ENCODE measurements around the gene SPATA32.

Gene SPATA32

DNA sequence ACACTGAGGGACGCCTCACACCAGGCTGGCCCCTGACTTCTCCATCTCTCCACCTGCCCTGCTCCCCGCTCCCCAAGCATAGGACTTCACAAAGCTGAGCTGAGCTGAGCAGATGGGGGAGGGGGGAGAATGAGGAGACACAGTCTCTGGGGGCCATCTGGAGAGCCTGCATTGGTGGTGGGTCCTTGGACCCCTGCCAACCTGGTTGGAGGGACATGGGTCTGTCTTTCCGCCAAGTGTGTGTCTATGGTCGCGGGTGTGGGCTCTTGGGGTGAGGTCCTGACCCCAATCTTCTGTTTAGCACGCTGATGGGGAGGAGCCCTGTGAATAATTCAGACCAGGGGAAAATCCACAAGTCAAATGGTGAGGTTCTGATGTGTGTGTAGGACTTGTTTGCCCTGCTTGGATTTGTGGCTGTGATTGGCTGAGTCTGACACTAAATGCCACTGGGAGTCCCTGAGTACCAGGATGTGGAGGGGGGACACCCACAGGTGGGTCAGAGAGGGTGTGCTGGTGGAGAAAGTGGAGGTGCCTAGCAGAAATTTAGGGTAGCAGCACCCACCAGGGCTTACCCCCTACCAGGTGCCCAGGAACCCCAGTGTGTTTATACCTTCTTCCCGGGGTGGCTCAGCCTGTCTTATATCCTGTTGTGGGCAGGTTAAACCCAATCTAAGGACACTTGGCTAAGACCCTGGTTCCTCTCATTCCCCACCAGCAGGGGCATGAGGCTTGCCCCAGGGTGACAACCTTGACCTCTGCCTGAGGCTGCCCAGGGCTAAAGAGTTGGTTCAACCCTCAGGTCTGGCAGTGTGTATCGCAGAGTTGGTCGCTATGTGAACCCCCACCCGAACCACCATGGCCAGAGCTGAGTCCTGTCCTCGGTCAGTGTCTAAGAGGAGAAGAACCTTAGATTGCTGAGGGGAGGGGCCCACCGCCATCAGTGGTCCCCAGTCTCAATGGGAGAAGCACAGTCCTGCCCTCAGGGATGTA is 38.1 kb downstream of the SPATA32 start:
- Mint-ChIP-seq H3K4me3 (peak overlapping the region in 2 of 3 experiments; percentile 61 to 67), H3K4me1 (peaks cover 27% of the 10 kb centered on the region), H3K9me3 (no peaks in the 10 kb centered on the region), H3K36me3 (ENCODE audit: low read depth) (no peaks in the 10 kb centered on the region), H3K27ac (peak overlapping the region in 1 of 3 experiments; percentile 69), H3K27me3 (ENCODE audit: low read depth) (peaks cover 80% of the 10 kb centered on the region)
- TF ChIP-seq, protein P1, sequence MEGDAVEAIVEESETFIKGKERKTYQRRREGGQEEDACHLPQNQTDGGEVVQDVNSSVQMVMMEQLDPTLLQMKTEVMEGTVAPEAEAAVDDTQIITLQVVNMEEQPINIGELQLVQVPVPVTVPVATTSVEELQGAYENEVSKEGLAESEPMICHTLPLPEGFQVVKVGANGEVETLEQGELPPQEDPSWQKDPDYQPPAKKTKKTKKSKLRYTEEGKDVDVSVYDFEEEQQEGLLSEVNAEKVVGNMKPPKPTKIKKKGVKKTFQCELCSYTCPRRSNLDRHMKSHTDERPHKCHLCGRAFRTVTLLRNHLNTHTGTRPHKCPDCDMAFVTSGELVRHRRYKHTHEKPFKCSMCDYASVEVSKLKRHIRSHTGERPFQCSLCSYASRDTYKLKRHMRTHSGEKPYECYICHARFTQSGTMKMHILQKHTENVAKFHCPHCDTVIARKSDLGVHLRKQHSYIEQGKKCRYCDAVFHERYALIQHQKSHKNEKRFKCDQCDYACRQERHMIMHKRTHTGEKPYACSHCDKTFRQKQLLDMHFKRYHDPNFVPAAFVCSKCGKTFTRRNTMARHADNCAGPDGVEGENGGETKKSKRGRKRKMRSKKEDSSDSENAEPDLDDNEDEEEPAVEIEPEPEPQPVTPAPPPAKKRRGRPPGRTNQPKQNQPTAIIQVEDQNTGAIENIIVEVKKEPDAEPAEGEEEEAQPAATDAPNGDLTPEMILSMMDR (IDR thresholded peaks at IDR 0.05; ENCODE audit: unreplicated experiment in 3 of 3), result no peak

DNA sequence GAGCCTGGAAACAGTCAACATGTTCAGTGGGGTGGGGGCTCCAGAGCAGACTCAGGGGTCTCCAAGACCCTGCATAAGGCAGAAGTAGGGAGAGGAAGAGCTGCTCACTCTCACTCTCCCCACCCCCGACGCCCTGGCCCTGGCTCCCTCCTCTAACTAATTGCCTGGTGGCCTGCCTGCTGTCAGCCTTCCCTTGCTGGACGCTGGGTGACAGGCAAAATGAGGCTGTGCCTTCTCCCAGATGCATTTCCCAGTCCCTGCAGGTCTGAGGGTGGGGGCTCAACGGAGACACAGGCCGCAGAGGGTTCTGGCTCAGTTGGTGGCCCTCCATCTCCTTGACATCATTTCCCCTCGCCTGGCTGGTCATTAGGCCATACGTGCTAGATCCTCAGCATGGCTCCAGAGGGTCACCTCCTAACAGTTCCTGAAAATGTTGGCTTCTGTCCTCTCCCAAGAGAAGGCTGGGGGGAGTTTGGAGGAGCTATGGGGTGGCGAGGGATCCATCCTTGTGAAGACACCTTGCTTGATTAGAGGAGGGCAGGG is 38.8 kb downstream of the SPATA32 start:
- Mint-ChIP-seq H3K9me3 (no peaks in the 10 kb centered on the region), H3K36me3 (ENCODE audit: low read depth) (no peaks in the 10 kb centered on the region), H3K27me3 (ENCODE audit: low read depth) (peaks cover 79% of the 10 kb centered on the region), H3K4me1 (peaks cover 21% of the 10 kb centered on the region), H3K27ac (no peak overlapping the region), H3K4me3 (peak overlapping the region; percentile 75 to 83 (median 81))
- TF ChIP-seq, protein P1 (IDR thresholded peaks at IDR 0.05; ENCODE audit: unreplicated experiment in 3 of 3), result no peak

DNA sequence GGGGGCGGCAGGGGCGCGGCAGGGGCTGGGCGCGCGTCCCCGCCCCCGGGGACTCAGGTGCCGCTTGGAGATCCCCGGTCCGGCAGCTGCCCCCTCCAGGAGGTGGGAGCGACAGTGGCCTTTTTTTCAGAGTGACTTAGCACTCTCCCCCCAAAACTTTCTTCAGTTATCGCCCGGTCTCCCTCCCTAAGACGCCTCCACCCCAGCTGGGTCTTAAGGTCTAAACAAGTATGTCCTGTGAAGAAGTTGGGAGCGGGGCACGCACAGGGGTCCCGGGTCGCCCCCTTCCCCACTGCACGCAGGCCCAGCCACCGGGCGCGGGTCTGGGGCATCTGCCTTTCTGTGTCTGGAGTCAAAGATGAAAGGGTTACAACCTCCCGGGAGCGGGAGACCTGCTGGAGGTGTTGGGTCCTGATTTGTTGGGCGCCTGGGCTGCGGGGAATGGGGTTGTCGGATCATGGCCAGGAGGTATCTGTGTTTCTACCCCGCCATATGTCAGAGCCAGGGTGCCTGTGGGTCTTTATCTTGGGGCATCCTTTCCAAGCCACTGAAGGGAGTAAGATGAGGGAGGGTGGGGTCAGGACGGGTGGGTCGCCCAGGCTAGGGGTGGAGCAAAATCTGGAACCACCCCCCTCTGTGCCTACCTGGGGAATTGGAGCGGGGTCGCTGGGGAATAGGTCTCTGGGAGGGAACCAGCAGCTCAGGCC is 39.5 kb downstream of the SPATA32 start:
- Mint-ChIP-seq H3K9me3 (no peaks in the 10 kb centered on the region), H3K4me3 (peak overlapping the region; percentile 75 to 83 (median 81)), H3K36me3 (ENCODE audit: low read depth) (no peaks in the 10 kb centered on the region), H3K27ac (no peak overlapping the region), H3K27me3 (ENCODE audit: low read depth) (peaks cover 72% of the 10 kb centered on the region), H3K4me1 (peaks cover 20% of the 10 kb centered on the region)
- TF ChIP-seq, protein P1 (IDR thresholded peaks at IDR 0.05; ENCODE audit: unreplicated experiment in 3 of 3), result no peak

DNA sequence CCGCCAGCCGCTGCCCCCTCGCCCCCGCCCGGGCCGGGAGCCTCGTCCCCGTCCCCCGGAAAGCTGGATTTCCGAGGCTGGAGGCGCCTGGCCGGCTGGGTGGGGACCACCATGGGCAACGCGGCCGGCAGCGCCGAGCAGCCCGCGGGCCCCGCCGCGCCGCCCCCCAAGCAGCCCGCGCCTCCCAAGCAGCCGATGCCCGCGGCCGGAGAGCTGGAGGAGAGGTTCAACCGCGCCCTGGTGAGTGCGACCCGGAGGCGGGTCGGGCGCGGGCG is 39.9 kb downstream of the SPATA32 start:
- Mint-ChIP-seq H3K27me3 (ENCODE audit: low read depth) (peaks cover 70% of the 10 kb centered on the region), H3K9me3 (no peaks in the 10 kb centered on the region), H3K4me3 (no peak overlapping the region), H3K27ac (no peak overlapping the region), H3K4me1 (peaks cover 20% of the 10 kb centered on the region), H3K36me3 (ENCODE audit: low read depth) (no peaks in the 10 kb centered on the region)
- TF ChIP-seq, protein P1 (IDR thresholded peaks at IDR 0.05; ENCODE audit: unreplicated experiment in 3 of 3), result no peak

DNA sequence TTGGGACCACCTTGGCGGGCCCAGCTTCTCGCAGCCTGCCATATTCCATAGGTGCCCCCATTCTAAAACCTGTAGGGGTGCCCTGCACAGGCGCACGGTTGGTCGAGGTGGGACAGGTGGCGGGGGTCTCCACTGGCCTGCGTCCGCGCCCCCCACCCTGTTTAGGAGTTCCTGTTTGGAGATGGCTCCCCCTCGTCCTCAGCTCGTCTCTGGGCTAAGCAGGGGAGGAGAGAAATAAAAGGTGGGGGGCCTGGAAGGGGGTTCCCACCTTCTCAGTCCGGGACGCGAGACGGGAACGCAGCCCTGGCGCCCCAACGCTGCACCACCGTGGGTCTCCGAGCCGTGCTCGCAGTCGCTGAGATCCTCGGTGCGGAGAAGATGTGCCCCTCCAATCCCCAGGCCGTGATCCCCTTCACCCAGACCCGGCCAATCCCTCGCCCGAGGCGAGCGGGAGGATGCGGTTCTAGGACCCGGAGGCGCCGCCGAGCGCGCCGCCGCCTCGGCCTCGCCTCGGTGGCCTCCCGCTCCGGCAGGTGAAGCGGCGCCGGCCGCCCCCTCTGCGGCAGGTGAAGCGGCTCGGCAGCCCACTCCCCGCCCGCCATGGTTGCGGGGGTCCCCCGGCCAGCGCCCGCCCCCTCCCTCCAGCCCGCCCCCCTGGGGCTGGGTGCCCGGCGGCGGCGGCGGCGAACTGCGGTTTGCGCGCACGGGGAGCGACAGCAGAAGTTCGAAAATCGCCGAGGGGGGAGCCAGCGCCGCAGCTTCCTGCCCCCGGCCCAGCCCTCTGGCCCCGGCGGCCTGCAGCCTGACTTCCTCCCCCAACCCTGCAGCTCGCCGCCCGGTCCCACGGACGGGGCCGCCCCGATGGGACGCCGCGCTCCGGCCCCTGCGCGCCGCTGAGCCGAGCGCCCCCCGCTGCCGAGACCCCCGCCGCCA is 40.5 kb downstream of the SPATA32 start, which contains the start of gene FMNL1:
TSS of gene FMNL1 (plus strand) at position 805 of the 933 bp plus-strand sequence. CDS start 240 bp downstream, outside the sequence.
- no peaks in the 10 kb centered on the region for H3K36me3 Mint-ChIP-seq (ENCODE audit: low read depth)
- H3K4me3 Mint-ChIP-seq, result peak within 1 kb of the TSS; percentile 77 to 83 (median 81)
- no peaks in the 10 kb centered on the region for H3K9me3 Mint-ChIP-seq
- H3K4me1 Mint-ChIP-seq, result peaks cover 14% of the 10 kb centered on the region
- peaks cover 65% of the 10 kb centered on the region for H3K27me3 Mint-ChIP-seq (ENCODE audit: low read depth)
- H3K27ac Mint-ChIP-seq, result no peak within 1 kb of the TSS
- TF ChIP-seq, protein P1 (IDR thresholded peaks at IDR 0.05; ENCODE audit: unreplicated experiment in 3 of 3), result no peak
